ENCODE results near the gene SLF2. TPM values are rescaled to one million over a fixed set of nuclear protein-coding genes. Genes with fewer than 3 reads are reported as not detected.
A peak's percentile ranks its signal among the peaks of the same experiment; 100 is the strongest.

SLF2 gene
- total and polyA plus RNA-seq, 4 donors, result 4.0 to 18.8 (median 12.1) TPM

GRCh38 chr10:100998991-100999741, 86.4 kb downstream of the SLF2 start:
- Histone ChIP-seq H3K9me3 (ENCODE audit: control insufficient read depth in 4 of 4, low read length in 3 of 4) (no peaks in the 10 kb centered on the region), H3K4me3 (ENCODE audit: low read depth in 1 of 3, low read length in 3 of 3) (peak overlapping the region; percentile 56 to 71 (median 68)), H3K36me3 (ENCODE audit: control insufficient read depth in 4 of 4, insufficient read depth in 3 of 4, low read depth in 1 of 4, low read length in 3 of 4) (peaks cover 0 to 3% (median under 1%) of the 10 kb centered on the region in 4 donors), H3K4me1 (ENCODE audit: control insufficient read depth in 4 of 4, insufficient read depth in 4 of 4, low read length in 3 of 4) (peaks cover 0 to 30% (median 17%) of the 10 kb centered on the region in 4 donors), H3K27ac (ENCODE audit: low read depth in 1 of 2, low read length in 2 of 2) (peak overlapping the region; percentile 94), H3K9ac (ENCODE audit: low read depth in 1 of 2, low read length in 2 of 2) (peak overlapping the region; percentile 54 to 57), H3K27me3 (ENCODE audit: control insufficient read depth in 4 of 4, insufficient read depth in 4 of 4, low read length in 3 of 4) (no peaks in the 10 kb centered on the region)
- TF ChIP-seq RAD21 (IDR thresholded peaks at IDR 0.05), result peak; percentile 38 to 63
- no peak for TF ChIP-seq HNF4A (conservative IDR thresholded peaks at IDR 0.05)
- TF ChIP-seq CTCF (IDR thresholded peaks at IDR 0.05; ENCODE audit: low read depth, low read length, missing input control), result peak; percentile 74
- TF ChIP-seq SP1 (IDR thresholded peaks at IDR 0.05), result no peak
- under 1% methylated on average over 83 of the region's 83 CpGs for WGBS
- peak; percentile 81 for DNase-seq (ENCODE audit: low spot score)

- Histone ChIP-seq H3K27ac (ENCODE audit: low read depth in 1 of 2, low read length in 2 of 2) (peak within 1 kb of the TSS; percentile 94), H3K9ac (ENCODE audit: low read depth in 1 of 2, low read length in 2 of 2) (peak within 1 kb of the TSS; percentile 57 to 72), H3K4me3 (ENCODE audit: low read depth in 1 of 3, low read length in 3 of 3) (peak within 1 kb of the TSS; percentile 56 to 71 (median 68)), H3K4me1 (ENCODE audit: control insufficient read depth in 4 of 4, insufficient read depth in 4 of 4, low read length in 3 of 4) (peaks cover 0 to 30% (median 17%) of the 10 kb centered on the region in 4 donors), H3K27me3 (ENCODE audit: control insufficient read depth in 4 of 4, insufficient read depth in 4 of 4, low read length in 3 of 4) (no peaks in the 10 kb centered on the region), H3K9me3 (ENCODE audit: control insufficient read depth in 4 of 4, low read length in 3 of 4) (no peaks in the 10 kb centered on the region), H3K36me3 (ENCODE audit: control insufficient read depth in 4 of 4, insufficient read depth in 3 of 4, low read depth in 1 of 4, low read length in 3 of 4) (peaks cover 0 to 3% (median under 1%) of the 10 kb centered on the region in 4 donors)
- DNase-seq (ENCODE audit: low spot score), result no peak
- no peak for TF ChIP-seq HNF4G (IDR thresholded peaks at IDR 0.05)
- no peak for TF ChIP-seq ATF3 (IDR thresholded peaks at IDR 0.05)
- TF ChIP-seq RXRA (IDR thresholded peaks at IDR 0.05), result no peak
- no peak for TF ChIP-seq NR2F2 (IDR thresholded peaks at IDR 0.05)
- no peak for TF ChIP-seq FOXA2 (IDR thresholded peaks at IDR 0.05)
- TF ChIP-seq JUND (IDR thresholded peaks at IDR 0.05), result no peak
- no peak for TF ChIP-seq REST (IDR thresholded peaks at IDR 0.05)
- 3% methylated on average over 44 of the region's 44 CpGs for WGBS
Measured at GRCh38 chr10:100999742-101000126, 87.0 kb downstream of the SLF2 start, which contains the start of gene LZTS2. LZTS2 (plus strand) TSS chr10:100999808; CDS start chr10:101002539, 2,731 bp downstream.

All from liver (tissue), 9 donors.